Measurements from ENCODE around the gene ERN1. TPM values are rescaled to one million over a fixed set of nuclear protein-coding genes. Genes with fewer than 3 reads are reported as not detected.

The ERN1 gene
- total and polyA plus RNA-seq, 2 of the 13 experiments (the other 11 are each of a cell fraction or from before 2014, with no cell fraction given): 6.0 to 12.7 TPM

- no peak for TF ChIP-seq E2F2 (CRISPR knock-in tag; IDR thresholded peaks at IDR 0.05; ENCODE audit: borderline replicate concordance)
- TF ChIP-seq ZNF124 (CRISPR knock-in tag; IDR thresholded peaks at IDR 0.05): no peak
- no peak for TF ChIP-seq ZNF552 (CRISPR knock-in tag; IDR thresholded peaks at IDR 0.05; ENCODE audit: borderline replicate concordance)
- no peak for TF ChIP-seq RARA (CRISPR knock-in tag; IDR thresholded peaks at IDR 0.05)
- no peak for TF ChIP-seq ARID2 (CRISPR knock-in tag; IDR thresholded peaks at IDR 0.05; ENCODE audit: borderline replicate concordance)
- no peak for TF ChIP-seq ZNF850 (CRISPR knock-in tag; conservative IDR thresholded peaks at IDR 0.05)
- no peak for TF ChIP-seq ZNF878 (CRISPR knock-in tag; IDR thresholded peaks at IDR 0.05)
- TF ChIP-seq ZNF30 (CRISPR knock-in tag; IDR thresholded peaks at IDR 0.05): no peak
- no peak for TF ChIP-seq ELF3 (CRISPR knock-in tag; IDR thresholded peaks at IDR 0.05)
- TF ChIP-seq ZNF136 (CRISPR knock-in tag; IDR thresholded peaks at IDR 0.05; ENCODE audit: low read depth): no peak
- no peak for TF ChIP-seq ZNF3 (CRISPR knock-in tag; IDR thresholded peaks at IDR 0.05)
- TF ChIP-seq SMYD3 (CRISPR knock-in tag; IDR thresholded peaks at IDR 0.05): peak; percentile 12; the same call in 1 of the 2 replicates
- TF ChIP-seq MTF1 (CRISPR knock-in tag; IDR thresholded peaks at IDR 0.05): no peak
- TF ChIP-seq LBX2 (CRISPR knock-in tag; IDR thresholded peaks at IDR 0.05; ENCODE audit: borderline replicate concordance): no peak
- no peak for TF ChIP-seq ZFP41 (CRISPR knock-in tag; IDR thresholded peaks at IDR 0.05; ENCODE audit: borderline replicate concordance)
- no peak for TF ChIP-seq HMG20A (CRISPR knock-in tag; IDR thresholded peaks at IDR 0.05; ENCODE audit: borderline replicate concordance)
- no peak for TF ChIP-seq LCORL (IDR thresholded peaks at IDR 0.05)
- 0 out of 2 replicates have a peak, but pooled peaks have one; percentile 16 for TF ChIP-seq LCORL (CRISPR knock-in tag; IDR thresholded peaks at IDR 0.05)
- no peak for TF ChIP-seq ZNF101 (CRISPR knock-in tag; IDR thresholded peaks at IDR 0.05; ENCODE audit: borderline replicate concordance, low read depth)
- no peak for TF ChIP-seq E2F5 (CRISPR knock-in tag; conservative IDR thresholded peaks at IDR 0.05)
- no peak for TF ChIP-seq ZBTB42 (CRISPR knock-in tag; IDR thresholded peaks at IDR 0.05)
- no peak for TF ChIP-seq ZNF607 (CRISPR knock-in tag; IDR thresholded peaks at IDR 0.05; ENCODE audit: borderline replicate concordance)
- TF ChIP-seq PHF21A (CRISPR knock-in tag; IDR thresholded peaks at IDR 0.05): no peak
- TF ChIP-seq IKZF5 (CRISPR knock-in tag; IDR thresholded peaks at IDR 0.05): no peak
- TF ChIP-seq KDM6A (CRISPR knock-in tag; IDR thresholded peaks at IDR 0.05; ENCODE audit: low read depth): no peak
- no peak for TF ChIP-seq SNAI1 (CRISPR knock-in tag; IDR thresholded peaks at IDR 0.05; ENCODE audit: borderline replicate concordance)
- TF ChIP-seq ETV5 (CRISPR knock-in tag; IDR thresholded peaks at IDR 0.05; ENCODE audit: borderline replicate concordance): no peak
- TF ChIP-seq HMGA1 (CRISPR knock-in tag; conservative IDR thresholded peaks at IDR 0.05): no peak
Observed at GRCh38 chr17:64133546-64134215, 3.7 kb upstream of the ERN1 start (continued).

Data from HepG2 (cell line).